Effector memory CD4-positive, alpha-beta T cell (primary cell): ENCODE data around the gene BRD4.

Source experiments
- DNase-seq, 3 donors: peaks; one replicate each; pipeline ENCODE4 v3.0.0-alpha.2; 2020
- H3K27ac ChIP-seq: 2 replicates; pipeline ENCODE4 v1.7.0; 2013; ENCODE audit warnings: mild to moderate bottlenecking, low read length, moderate library complexity; ENCODE audit not compliant: insufficient read depth, poor library complexity, severe bottlenecking
- H3K27me3 ChIP-seq: replicated peaks from 2 replicates; pipeline ENCODE4 v1.7.0; 2013; ENCODE audit warnings: mild to moderate bottlenecking, low read length; ENCODE audit not compliant: insufficient read depth, control insufficient read depth, poor library complexity, severe bottlenecking
- H3K36me3 ChIP-seq: 2 replicates; pipeline ENCODE4 v1.7.0; 2013; ENCODE audit warnings: mild to moderate bottlenecking, low read length, moderate library complexity; ENCODE audit not compliant: control insufficient read depth, insufficient read depth
- H3K4me1 ChIP-seq: 2 replicates; pipeline ENCODE4 v1.7.0; 2013; ENCODE audit warnings: low read length, mild to moderate bottlenecking; ENCODE audit not compliant: control insufficient read depth, insufficient read depth, poor library complexity, severe bottlenecking
- H3K4me3 ChIP-seq: 2 replicates; pipeline ENCODE4 v1.7.0; 2013; ENCODE audit warnings: low read length, low read depth, mild to moderate bottlenecking; ENCODE audit not compliant: insufficient read depth, poor library complexity, severe bottlenecking
- H3K9me3 ChIP-seq: 2 replicates; pipeline ENCODE4 v1.7.0; 2013; ENCODE audit warnings: mild to moderate bottlenecking, low read length, moderate library complexity; ENCODE audit not compliant: control insufficient read depth

BRD4 gene

GRCh38 chr19:15317392-15318071 lies 14.8 kb downstream of the BRD4 start:
- Histone ChIP-seq H3K4me3 (no peak overlapping the region), H3K4me1 (peaks cover 40% of the 10 kb centered on the region), H3K36me3 (no peaks in the 10 kb centered on the region), H3K27ac (no peak overlapping the region), H3K9me3 (no peaks in the 10 kb centered on the region), H3K27me3 (no peaks in the 10 kb centered on the region)
- no peak for DNase-seq

GRCh38 chr19:15316498-15316897 lies 15.8 kb downstream of the BRD4 start:
- H3K27ac ChIP-seq = no peak overlapping the region
- no peak for DNase-seq
- H3K9me3 ChIP-seq = no peaks in the 10 kb centered on the region
- no peaks in the 10 kb centered on the region for H3K36me3 ChIP-seq
- no peaks in the 10 kb centered on the region for H3K27me3 ChIP-seq
- no peak overlapping the region for H3K4me3 ChIP-seq
- peaks cover 33% of the 10 kb centered on the region for H3K4me1 ChIP-seq

DNA sequence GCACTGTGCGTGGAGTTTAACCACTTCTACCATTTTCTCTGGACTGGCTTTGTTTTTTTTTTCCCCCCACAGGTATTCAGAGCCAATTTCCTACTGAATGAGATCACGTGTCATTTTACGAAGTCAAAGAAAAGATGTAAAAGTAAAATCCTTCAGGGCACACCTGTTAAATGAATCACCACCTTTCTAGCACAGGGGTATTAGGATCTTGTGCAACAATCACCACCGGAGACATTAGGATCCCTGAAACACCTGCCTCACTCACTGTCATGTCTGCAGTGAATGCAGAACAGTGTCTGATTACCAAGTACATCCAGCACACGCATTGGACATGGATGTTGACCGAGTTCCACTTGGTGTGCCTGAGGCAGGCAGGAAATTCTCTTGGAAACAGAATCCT lies 17.2 kb downstream of the BRD4 start:
- Histone ChIP-seq H3K9me3 (no peaks in the 10 kb centered on the region), H3K36me3 (no peaks in the 10 kb centered on the region), H3K27ac (no peak overlapping the region), H3K4me3 (no peak overlapping the region), H3K4me1 (peaks cover 35% of the 10 kb centered on the region), H3K27me3 (no peaks in the 10 kb centered on the region)
- DNase-seq = no peak

- H3K36me3 ChIP-seq = no peaks in the 10 kb centered on the region
- H3K27ac ChIP-seq = no peak overlapping the region
- no peaks in the 10 kb centered on the region for H3K9me3 ChIP-seq
- no peak overlapping the region for H3K4me3 ChIP-seq
- H3K4me1 ChIP-seq = peaks cover 35% of the 10 kb centered on the region
- no peak for DNase-seq
- H3K27me3 ChIP-seq = no peaks in the 10 kb centered on the region
Measured at GRCh38 chr19:15313649-15314279, 18.6 kb downstream of the BRD4 start.

GRCh38 chr19:15307169-15307568 lies 25.2 kb downstream of the BRD4 start:
- Histone ChIP-seq H3K27ac (no peak overlapping the region), H3K36me3 (no peaks in the 10 kb centered on the region), H3K4me3 (no peak overlapping the region), H3K27me3 (no peaks in the 10 kb centered on the region), H3K9me3 (no peaks in the 10 kb centered on the region), H3K4me1 (peaks cover 40% of the 10 kb centered on the region)
- DNase-seq = no peak

DNA sequence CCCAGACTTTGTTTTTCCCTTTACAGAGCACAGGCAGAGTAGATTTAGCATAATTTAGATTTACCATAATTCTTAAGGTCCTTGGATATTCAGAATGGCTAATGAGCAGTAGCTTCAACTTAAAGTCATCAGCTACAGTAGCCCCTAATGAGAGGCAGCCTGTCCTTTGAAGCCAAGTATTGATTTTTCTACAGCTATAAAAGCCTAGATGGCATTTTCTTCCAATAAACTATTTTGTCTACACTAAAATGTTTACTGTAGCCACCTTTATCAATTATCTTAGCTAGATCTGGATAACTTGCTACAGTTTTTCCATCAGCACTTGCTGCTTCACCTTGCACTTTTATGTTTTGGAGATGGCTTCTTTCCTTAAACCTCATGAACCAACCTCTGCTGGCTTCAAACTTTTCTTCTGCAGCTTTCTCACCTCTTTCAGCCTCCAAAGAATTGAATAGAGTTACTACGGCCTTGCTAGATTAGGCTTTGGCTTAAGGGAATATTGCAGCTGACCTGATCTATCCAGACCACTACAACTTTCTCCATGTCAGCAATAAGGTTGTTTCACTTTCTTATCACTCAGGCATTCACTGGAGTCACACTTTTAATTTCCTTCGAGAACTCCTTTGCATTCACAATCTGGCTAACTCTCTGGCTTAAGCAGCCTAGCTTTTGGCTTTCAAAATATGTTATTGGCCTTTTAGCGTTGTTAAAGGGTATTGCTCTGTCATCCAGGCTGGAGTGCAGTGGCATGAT lies 26.6 kb downstream of the BRD4 start:
- H3K4me1 ChIP-seq = peaks cover 45% of the 10 kb centered on the region
- H3K36me3 ChIP-seq = no peaks in the 10 kb centered on the region
- DNase-seq = no peak
- H3K4me3 ChIP-seq = no peak overlapping the region
- no peaks in the 10 kb centered on the region for H3K9me3 ChIP-seq
- no peak overlapping the region for H3K27ac ChIP-seq
- H3K27me3 ChIP-seq = no peaks in the 10 kb centered on the region

GRCh38 chr19:15304140-15304705 lies 28.1 kb downstream of the BRD4 start:
- Histone ChIP-seq H3K9me3 (no peaks in the 10 kb centered on the region), H3K36me3 (no peaks in the 10 kb centered on the region), H3K4me1 (peaks cover 43% of the 10 kb centered on the region), H3K27me3 (no peaks in the 10 kb centered on the region), H3K27ac (no peak overlapping the region), H3K4me3 (peak overlapping the region; percentile 7)
- DNase-seq = no peak

DNA sequence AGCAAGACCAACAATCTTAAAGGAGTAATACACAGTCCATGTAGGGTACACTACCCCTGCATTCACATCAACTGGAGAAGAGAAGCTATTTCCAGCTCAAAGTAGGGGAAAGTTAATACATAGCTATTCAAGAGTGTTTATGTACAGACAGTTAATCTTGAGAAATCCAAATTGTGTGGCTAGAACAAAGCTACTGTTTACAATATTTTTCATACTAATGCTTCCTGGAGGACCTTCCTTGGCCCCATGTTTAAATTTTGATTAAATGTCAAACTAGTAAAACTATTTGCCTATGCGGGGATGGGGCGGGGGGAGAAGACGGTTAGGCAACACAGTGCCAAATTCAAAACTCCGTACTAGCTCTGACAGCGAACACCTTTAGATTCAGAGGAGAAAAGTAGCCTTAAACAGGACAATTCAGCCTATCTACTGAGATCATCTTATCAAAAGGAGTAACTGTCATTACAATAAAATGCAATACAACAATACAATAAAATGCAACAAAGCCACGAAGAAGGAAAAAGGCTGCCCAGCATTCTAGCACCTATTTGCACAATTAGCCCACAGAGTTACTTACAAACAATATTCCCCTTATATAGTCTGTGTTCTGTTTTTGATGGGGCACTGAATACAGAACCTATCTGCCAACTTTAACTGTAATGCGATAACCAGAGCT lies 29.1 kb downstream of the BRD4 start:
- no peaks in the 10 kb centered on the region for H3K27me3 ChIP-seq
- H3K4me3 ChIP-seq = peak overlapping the region; percentile 7
- DNase-seq = no peak
- peaks cover 53% of the 10 kb centered on the region for H3K4me1 ChIP-seq
- no peak overlapping the region for H3K27ac ChIP-seq
- H3K9me3 ChIP-seq = no peaks in the 10 kb centered on the region
- H3K36me3 ChIP-seq = no peaks in the 10 kb centered on the region

- no peaks in the 10 kb centered on the region for H3K9me3 ChIP-seq
- DNase-seq = no peak
- H3K4me1 ChIP-seq = peaks cover 57% of the 10 kb centered on the region
- no peak overlapping the region for H3K4me3 ChIP-seq
- H3K27me3 ChIP-seq = no peaks in the 10 kb centered on the region
- H3K36me3 ChIP-seq = no peaks in the 10 kb centered on the region
- H3K27ac ChIP-seq = no peak overlapping the region
Measured at GRCh38 chr19:15300533-15301197, 31.7 kb downstream of the BRD4 start.
